Pancreas (tissue), 10 donors: Measurements from ENCODE around the gene RTKN2. TPM values are rescaled to one million over a fixed set of nuclear protein-coding genes. Genes with fewer than 3 reads are reported as not detected.

ENCODE experiments used
- ATAC-seq, 4 donors: fragments of 200-7000 bp; cut with Tn5 transposase; one replicate each; pipeline versions ENCODE4 v1.8.0 to v1.9.1; 2020; ENCODE audit warnings: mild to moderate bottlenecking in 4 of 4, moderate library complexity in 4 of 4
- DNase-seq, 6 donors: peaks; one replicate each; pipeline ENCODE4 v3.0.0-alpha.2; 2020
- FAIRE-seq: peaks from 2 replicates; lab custom pipeline; 2012; peaks lifted over from hg19 to GRCh38; lab: Jason Lieb, UNC
- H3K27ac ChIP-seq, 4 donors: fragments of 200-600 bp; sonication (generic); 1 replicate in 3 of 4; 2 replicates in 1 of 4; pipeline versions ENCODE4 v1.5.0 to v1.8.0; 2020
- H3K27me3 ChIP-seq, 4 donors: fragments of 200-600 bp; one replicate each; pipeline ENCODE4 v1.8.0; 2021
- H3K36me3 ChIP-seq, 3 donors: fragments of 200-600 bp; sonication (generic) in 1 of 3; one replicate each; pipeline versions ENCODE4 v1.5.0 to v1.8.0; 2020 to 2021
- H3K4me1 ChIP-seq, 3 donors: fragments of 200-600 bp; one replicate each; pipeline ENCODE4 v1.8.0; 2021
- H3K4me3 ChIP-seq, 4 donors: fragments of 200-600 bp; sonication (generic) in 2 of 4; one replicate each; pipeline versions ENCODE4 v1.5.0 to v1.8.0; 2020 to 2021
- H3K9me3 ChIP-seq, 4 donors: fragments of 200-600 bp; one replicate each; pipeline ENCODE4 v1.8.0; 2021
- WGBS, 2 donors: extraction: QIAGEN DNeasy Blood & Tissue Kit; methylation state at CpG; one replicate each; pipeline ENCODE4 v1.1.7; 2013; 5-methylcytosine and 5-hydroxymethylcytosine counted together
- intact Hi-C, 3 donors: fragments of 100-400 bp; cut with DNase I; formaldehyde crosslinking; loops; one replicate each; pipeline versions ENCODE4 v1.11.1 to v1.14.2; 2022
- polyA plus RNA-seq, 2 donors: library from polyadenylated mRNA; stranded (reverse); fragments of 200-250 nt; gene quantifications; one replicate each; pipeline ENCODE4 v1.2.3, GENCODE V29; 2013
- total RNA-seq, 6 donors: library from RNA; stranded (reverse); fragmentation: NEBNext Ultra II Directional in 4 of 6; extraction: Animal tissue kit (Norgen Biotek cat#: 25700) in 4 of 6; gene quantifications; one replicate each; pipeline versions ENCODE4 v1.2.1 to v1.2.4, GENCODE V29; 2021 to 2023
- TF ChIP-seq, protein P1 (sequence below), 4 donors: fragments of 200-600 bp; sonication (generic) in 3 of 4; IDR thresholded peaks; one replicate each; pipeline versions ENCODE4 v1.5.0 to v1.8.0; 2021; ENCODE audit warnings: antibody characterized with exemption in 4 of 4
- donor health status: healthy with polysubstance abuse.
- donor health status: DM: no; HTN: no; CAD: no; lungs with moderate emphysema.
- donor health status: DM: no; HTN: no; CAD: no.
- donor health status: control.
- donor health status: control.
- donor health status: Bipolar disorder and iron deficiency.
- donor health status: DM: yes; HTN: yes; CAD: no.
- donor health status: DM: no; HTN: no; CAD: no.
- donor health status: DM: no; HTN: no; CAD: no.
- donor health status: DM: yes; HTN: yes; CAD: no.

RTKN2 gene, protein sequence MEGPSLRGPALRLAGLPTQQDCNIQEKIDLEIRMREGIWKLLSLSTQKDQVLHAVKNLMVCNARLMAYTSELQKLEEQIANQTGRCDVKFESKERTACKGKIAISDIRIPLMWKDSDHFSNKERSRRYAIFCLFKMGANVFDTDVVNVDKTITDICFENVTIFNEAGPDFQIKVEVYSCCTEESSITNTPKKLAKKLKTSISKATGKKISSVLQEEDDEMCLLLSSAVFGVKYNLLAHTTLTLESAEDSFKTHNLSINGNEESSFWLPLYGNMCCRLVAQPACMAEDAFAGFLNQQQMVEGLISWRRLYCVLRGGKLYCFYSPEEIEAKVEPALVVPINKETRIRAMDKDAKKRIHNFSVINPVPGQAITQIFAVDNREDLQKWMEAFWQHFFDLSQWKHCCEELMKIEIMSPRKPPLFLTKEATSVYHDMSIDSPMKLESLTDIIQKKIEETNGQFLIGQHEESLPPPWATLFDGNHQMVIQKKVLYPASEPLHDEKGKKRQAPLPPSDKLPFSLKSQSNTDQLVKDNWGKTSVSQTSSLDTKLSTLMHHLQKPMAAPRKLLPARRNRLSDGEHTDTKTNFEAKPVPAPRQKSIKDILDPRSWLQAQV
- under 1 TPM in 5 of 6 donors, not detected in 1; 0.04 to 0.31 (median 0.14) TPM for total RNA-seq
- polyA plus RNA-seq: under 1 TPM; 0.16 to 0.19 TPM

DNA sequence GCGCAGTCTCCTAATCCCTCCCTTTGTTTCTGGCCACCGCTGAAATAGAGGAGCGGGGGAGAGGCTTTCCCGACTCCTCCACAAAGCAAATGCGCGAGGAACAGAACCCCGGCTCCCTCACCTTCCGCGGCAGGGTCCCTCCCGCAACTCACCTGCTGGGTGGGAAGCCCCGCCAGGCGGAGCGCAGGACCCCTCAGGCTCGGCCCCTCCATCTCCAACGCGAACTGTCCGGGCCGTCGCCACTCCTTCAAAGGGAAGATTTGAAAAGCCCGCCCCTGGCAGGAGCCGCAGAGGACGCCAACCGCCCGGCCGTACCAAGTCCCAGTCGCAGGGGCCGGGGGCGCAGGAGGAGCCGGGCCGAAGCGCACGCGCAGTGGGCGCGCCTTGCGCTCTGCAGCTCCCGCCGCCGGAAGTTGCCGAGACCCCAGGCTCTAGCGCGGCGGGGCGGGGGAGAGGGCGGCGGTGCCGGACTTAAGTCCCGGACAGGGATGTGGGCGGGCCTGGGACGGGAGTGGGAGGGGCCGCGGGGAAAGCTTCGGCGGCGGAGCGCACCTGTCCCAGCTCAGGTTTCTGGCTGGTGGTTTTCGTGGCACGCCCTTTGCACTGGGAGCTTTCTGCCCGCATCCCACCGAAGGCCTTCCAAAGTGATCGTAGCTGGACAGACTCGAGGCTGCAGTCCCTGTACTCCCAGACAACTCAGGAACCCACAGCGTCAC is at the start of gene RTKN2:
Gene RTKN2 (minus strand): TSS at position 446 of the 716 bp plus-strand sequence. CDS start 234 bp downstream, at position 212.
- H3K27me3 ChIP-seq: no peaks in the 10 kb centered on the region
- H3K9me3 ChIP-seq: no peaks in the 10 kb centered on the region
- FAIRE-seq (no peak), DNase-seq (peak; percentile 81 to 92 (median 84)), ATAC-seq (peak; percentile 96)
- intact Hi-C loops: no loop called here
- H3K36me3 ChIP-seq: no peaks in the 10 kb centered on the region
- 1% methylated on average over 60 to 63 of the region's 63 CpGs for WGBS, 2 donors
- TF ChIP-seq, protein P1, sequence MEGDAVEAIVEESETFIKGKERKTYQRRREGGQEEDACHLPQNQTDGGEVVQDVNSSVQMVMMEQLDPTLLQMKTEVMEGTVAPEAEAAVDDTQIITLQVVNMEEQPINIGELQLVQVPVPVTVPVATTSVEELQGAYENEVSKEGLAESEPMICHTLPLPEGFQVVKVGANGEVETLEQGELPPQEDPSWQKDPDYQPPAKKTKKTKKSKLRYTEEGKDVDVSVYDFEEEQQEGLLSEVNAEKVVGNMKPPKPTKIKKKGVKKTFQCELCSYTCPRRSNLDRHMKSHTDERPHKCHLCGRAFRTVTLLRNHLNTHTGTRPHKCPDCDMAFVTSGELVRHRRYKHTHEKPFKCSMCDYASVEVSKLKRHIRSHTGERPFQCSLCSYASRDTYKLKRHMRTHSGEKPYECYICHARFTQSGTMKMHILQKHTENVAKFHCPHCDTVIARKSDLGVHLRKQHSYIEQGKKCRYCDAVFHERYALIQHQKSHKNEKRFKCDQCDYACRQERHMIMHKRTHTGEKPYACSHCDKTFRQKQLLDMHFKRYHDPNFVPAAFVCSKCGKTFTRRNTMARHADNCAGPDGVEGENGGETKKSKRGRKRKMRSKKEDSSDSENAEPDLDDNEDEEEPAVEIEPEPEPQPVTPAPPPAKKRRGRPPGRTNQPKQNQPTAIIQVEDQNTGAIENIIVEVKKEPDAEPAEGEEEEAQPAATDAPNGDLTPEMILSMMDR (IDR thresholded peaks at IDR 0.05): no peak
- H3K4me3 ChIP-seq: peak within 1 kb of the TSS; percentile 50 to 73 (median 64)
- peak within 1 kb of the TSS in 1 of 4 donors; percentile 20 for H3K27ac ChIP-seq
- H3K4me1 ChIP-seq: peaks cover 0 to 2% (median 0%) of the 10 kb centered on the region in 3 donors

DNA sequence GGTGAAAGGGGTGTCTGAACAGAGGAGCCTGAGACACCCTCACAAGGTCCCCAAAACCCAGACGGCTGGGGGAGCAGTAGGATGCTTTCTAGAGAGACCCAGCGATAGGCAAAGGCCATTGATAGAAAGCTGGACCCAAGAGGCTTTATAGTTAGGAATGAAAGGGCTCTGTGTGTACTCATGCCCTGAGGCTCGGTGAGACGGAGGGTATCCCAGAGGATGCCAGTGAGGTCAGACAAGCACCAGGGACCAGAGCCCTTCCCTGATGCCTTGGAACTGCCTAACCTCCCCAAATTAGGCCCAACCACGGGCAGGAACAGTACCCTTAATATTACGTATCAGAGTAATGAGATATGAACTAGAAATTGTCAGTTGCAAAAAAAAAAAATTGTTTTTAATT is 48.6 kb upstream of the RTKN2 start:
- ATAC-seq: no peak
- 65 to 79% methylated on average over 6 of the region's 6 CpGs for WGBS, 2 donors

DNA sequence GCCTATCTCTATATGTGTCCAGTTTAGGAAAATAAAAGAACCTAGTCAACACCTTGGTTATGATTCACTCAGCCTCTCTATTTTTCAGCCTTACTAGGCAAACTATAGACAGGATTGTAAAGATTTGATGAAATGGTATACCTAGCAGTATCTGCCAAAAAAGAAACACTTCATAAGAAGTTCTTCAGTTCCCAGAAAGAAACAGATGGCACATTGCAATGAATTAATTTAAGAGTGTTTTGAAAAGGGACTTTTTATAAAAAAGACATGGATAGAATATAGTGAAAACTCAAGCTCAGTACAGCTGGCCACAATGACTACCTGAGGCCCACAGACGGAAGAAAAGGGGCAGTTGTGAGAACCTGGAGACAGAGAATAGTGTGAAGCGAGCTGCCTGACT is 40.6 kb upstream of the RTKN2 start:
- Histone ChIP-seq H3K4me1 (no peaks in the 10 kb centered on the region), H3K9me3 (no peaks in the 10 kb centered on the region), H3K36me3 (no peaks in the 10 kb centered on the region), H3K27ac (no peak overlapping the region), H3K27me3 (no peaks in the 10 kb centered on the region), H3K4me3 (no peak overlapping the region)
- no peak for FAIRE-seq
- no peak for DNase-seq
- 62 to 74% methylated on average over 2 of the region's 2 CpGs for WGBS, 2 donors
- intact Hi-C loops: no loop called here
- TF ChIP-seq, protein P1 (IDR thresholded peaks at IDR 0.05): no peak
- ATAC-seq: no peak

More for the DNA sequence above, 48.6 kb upstream of the RTKN2 start:
- TF ChIP-seq, protein P1 (IDR thresholded peaks at IDR 0.05): no peak
- intact Hi-C loops: no loop called here
- Histone ChIP-seq H3K4me3 (no peak overlapping the region), H3K27ac (no peak overlapping the region), H3K9me3 (no peaks in the 10 kb centered on the region), H3K4me1 (peaks cover 0 to 4% (median 0%) of the 10 kb centered on the region in 3 donors), H3K36me3 (no peaks in the 10 kb centered on the region), H3K27me3 (no peaks in the 10 kb centered on the region)
- DNase-seq (no peak), FAIRE-seq (no peak)

DNA sequence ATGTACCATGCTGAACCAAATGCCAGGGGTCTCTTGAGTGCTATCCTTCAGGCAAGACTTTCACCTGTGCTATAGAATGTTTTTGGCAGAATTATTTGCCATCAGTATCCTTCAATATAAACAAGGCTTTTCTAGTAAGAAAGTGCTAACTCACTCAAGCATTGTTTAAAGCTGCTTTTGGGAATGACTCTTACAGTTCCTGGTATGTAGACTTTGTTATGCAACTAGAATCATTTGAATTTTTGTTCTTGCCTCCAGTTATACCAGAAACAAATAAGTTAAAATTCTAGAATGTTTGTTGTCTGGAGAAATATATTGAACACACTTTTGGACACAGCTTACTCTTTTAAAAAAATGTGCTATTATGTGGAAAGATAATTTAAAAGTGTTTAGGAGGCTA is 39.5 kb upstream of the RTKN2 start:
- Histone ChIP-seq H3K4me1 (no peaks in the 10 kb centered on the region), H3K4me3 (no peak overlapping the region), H3K36me3 (no peaks in the 10 kb centered on the region), H3K9me3 (no peaks in the 10 kb centered on the region), H3K27ac (no peak overlapping the region), H3K27me3 (no peaks in the 10 kb centered on the region)
- TF ChIP-seq, protein P1 (IDR thresholded peaks at IDR 0.05): no peak
- no peak for DNase-seq
- no peak for ATAC-seq
- intact Hi-C loops: no loop called here
- no peak for FAIRE-seq
